Stimulated activated CD4-positive, alpha-beta T cell treated with anti-CD3 and anti-CD28 coated beads, Interleukin-12 subunit alpha, Interleukin-12 subunit beta, amount 100 ng/mL, for 24 hours (primary cell): ENCODE results near the gene CDC42BPG.

Experiments used
- DNase-seq, 2 experiments: peaks; one replicate each; pipeline ENCODE4 v3.0.0-alpha.2; 2020; ENCODE audit warnings: low read depth in 2 of 2

The CDC42BPG gene

DNA sequence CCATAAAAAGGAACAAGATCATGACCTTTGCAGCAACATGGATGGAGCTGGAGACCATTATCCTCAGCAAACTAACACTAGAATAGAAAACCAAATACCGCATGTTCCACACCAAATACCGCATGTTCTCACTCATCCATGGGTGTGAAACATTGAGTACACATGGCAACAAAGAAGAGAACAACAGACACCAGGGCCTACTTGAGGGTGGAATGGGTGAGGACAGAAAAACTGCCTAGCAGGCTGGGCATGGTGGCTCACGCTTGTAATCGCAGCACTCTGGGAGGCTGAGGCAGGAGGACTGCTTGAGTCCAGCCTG is 21.7 kb upstream of the CDC42BPG start:
- no peak for DNase-seq

DNA sequence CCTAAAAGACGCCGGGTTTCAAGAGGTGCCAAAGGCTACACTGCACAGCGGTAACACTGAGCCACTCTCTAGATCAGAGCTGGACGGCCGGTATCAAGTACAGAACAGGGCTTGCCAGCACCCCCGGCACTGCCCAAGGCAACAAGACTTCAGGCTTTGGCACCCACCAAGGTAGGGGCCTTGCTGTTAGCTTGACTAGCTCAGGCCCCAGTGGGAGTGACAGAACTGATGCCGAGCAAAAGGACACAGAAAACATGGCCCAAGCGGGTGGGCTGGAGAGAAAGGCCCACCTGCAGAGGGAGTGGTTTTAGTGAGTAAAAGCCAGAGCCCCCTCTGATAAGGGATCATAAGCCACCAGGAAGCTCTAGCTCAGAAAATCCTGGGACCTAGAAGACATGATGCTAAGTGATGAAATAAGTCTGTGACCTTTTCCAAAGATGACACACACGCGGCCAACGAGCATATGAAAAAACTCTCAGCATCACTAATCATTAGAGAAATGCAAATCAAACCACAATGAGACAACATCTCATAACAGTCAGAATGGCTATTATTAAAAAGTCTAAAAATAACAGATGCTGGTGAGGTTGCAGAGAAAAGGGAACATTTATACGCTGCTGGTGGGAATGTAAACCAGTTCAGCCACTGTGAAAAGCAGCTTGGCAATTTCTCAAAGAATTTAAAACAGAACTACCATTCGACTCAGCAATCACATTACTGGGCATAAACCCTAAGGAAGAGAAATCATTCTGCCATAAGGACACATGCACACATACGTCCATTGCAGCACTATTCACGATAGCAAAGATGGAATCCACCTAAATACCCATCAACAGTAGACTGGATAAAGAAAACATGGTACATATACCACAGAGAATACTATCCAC is 21.1 kb upstream of the CDC42BPG start:
- no peak for DNase-seq

DNA sequence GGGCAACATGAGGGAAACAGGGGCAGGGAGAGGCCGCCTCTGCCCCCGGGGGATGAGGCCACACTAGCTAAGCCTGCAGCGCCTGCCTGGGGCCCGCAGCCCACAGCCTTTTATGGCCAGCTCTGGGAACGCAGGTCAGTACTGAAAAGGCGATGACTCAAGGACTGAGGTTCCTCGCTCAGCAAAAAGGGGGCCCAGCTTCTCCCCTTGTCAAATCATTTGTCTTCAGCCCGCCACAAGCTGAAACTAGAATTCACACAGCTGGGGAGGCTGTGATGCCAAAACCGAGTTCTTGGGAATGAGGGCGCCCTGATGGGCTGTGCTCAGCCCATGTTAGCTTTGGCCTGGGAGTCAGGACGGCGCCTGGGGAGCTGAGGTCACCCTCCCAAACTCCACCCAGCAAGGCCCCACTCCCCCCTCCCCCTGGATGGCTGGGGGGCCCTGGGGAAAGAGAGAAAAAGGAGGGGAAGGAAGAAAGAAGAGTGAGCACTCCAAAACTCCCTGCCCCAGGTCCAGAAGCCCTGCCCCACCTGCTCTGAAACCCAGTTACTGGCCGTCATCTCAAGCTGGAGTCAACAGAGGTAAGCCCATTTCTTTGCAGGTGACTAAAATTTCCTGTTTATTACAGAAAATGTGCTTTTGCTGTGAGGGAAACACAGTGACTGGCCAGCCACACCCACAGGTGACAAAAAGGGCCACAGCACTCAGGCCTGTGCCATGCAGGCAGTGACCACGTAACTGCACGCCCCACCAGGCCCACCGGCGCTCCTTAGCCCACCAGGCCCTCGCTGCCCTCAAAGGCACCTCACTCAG is 20.2 kb upstream of the CDC42BPG start:
- peak in 1 of 2 experiments; percentile 64 for DNase-seq

DNA sequence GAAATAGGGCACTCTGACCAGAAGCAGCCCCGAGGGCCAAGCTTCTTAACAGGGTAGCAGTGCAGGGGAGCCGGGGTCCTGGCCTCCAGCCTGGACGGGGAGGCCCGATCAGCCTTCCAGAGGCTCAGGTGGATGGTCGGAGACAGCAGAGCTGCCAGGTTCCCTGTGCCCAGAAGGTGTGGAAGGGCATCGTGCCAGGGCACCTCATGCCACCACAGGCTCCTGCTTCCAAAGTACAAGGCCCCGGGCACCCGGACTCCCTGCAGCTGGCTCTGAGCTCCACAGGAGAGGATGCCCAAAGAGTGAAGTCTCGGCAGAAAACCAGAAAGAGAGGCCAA is 19.7 kb upstream of the CDC42BPG start:
- DNase-seq, result no peak

DNA sequence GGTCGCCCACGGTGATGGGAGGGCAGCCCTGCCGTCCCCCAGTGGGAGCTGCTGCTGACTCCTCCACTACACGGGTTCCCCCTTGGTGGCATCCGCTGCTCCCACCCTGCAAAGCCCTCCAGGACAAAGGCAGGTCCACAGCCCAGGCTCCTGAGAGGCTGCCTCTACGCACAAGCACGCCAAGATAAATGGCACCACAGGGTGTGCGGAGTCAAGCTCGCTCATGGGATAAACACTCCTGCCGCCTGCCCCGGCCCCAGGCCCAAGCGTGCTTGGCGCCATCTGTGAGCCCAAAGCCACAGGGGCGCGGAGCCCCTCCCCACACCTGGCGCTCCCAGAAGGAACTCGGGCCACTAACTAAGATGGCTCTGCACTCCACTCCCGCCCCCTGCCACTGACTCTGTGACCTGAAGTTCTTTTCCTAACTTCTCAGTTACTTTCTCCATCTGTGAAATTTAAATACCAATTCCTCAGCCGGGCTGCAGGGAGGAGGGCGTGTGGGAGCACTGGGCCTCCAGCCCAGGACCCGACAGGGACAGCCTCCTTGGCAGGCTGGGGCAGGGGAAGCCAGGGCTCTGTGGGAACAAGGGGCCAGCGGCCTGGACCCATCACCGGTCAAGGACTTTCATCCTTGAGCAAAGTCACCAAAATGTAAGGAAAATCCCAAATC is 19.1 kb upstream of the CDC42BPG start:
- no peak for DNase-seq

DNA sequence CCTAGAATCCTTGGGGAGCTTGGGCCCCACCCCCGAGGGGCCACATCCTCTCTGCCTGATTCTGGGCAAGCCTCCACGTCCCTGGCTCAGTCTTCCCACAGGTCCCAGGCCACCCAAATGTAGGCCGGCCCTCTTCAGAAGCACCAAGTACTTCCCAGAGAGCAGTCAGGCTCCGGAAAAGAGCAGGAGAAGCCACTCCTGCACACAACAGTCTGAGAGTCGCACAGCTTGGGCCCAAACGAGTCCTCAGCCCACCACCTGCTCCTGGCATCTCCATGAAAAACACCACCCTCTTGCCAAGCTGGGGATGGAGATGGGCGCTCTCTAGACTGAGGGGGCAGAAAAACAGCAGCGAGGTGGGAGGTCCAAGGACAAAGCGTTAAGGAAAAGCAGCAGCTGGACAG is 18.5 kb upstream of the CDC42BPG start:
- DNase-seq, result no peak

DNA sequence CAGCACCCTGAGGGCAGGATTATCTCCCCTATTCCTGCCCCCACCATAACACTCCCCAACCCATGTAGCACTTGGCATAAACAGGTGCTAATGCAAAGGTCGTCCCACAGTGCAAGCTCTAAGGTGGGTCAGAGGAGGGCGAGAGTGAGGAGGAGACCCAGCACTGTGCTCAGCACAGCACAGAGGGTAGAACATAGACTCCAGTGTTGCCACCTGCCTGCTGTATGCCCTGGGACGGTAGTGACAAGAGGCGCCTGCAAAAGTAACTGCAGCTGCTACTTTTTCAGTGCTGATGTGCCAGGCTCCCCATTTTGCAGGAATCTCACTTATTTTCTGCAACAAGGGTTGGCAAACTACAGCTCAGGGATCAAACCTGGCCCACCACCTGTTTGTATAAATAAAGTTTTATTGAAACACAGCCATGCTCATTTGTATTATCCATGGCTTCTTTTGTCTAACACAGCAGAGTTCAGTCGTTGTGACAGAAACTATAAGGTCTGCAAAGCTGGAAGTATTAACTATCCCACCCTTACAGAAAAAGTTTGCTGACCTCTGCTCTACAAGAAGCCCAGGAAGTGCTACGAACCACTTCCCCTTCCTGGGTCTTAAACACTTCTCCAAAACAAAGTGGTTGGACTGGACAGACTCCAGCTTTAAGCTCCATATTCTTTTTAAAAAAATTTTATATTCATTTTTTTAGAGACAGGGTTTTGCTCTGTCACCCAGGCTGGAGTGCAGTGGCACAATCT is 16.9 kb upstream of the CDC42BPG start:
- no peak for DNase-seq

DNA sequence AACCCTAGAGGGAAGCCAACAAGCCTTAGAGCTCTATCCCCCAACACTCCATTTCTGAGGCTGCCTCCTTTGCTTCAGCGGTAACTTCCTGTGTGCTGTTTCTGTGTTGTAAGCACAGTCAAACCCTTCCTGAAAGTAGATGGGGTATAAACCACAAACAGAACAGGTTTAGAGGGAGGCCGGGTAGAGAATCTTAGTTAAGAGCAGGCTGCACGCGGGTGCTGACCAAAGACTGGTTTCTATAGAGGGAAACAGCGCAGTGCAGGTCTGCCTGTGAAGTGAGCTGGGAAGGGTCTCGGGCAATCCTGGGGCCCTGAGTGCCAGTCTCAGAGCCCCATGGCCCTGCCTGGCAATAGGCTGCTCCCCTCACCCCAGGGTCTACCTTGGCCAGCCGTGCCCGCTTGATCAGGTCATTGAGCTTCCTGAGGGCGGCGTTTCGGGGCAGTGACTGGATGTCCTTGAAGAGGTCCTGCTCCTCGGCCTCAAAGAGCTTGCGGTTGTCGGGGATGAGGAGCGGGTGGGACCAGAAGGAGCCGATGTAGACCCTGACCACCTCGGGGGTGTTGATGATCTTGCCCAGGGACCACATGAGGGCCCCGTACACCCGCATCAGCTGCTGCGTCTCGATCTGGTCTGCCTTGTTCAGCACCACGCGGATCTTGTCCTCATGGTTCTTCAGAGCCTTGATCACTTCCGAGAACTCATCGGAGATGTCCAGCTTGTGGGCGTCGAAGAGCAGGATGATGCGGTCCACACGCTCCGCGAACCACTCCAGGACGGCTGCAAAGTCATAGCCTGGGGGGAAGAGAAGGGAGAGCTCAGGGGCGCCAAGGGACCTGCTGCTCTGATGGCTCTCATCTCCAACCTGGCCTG is 15.3 kb upstream of the CDC42BPG start:
- peak in 1 of 2 experiments; percentile 60 for DNase-seq

DNA sequence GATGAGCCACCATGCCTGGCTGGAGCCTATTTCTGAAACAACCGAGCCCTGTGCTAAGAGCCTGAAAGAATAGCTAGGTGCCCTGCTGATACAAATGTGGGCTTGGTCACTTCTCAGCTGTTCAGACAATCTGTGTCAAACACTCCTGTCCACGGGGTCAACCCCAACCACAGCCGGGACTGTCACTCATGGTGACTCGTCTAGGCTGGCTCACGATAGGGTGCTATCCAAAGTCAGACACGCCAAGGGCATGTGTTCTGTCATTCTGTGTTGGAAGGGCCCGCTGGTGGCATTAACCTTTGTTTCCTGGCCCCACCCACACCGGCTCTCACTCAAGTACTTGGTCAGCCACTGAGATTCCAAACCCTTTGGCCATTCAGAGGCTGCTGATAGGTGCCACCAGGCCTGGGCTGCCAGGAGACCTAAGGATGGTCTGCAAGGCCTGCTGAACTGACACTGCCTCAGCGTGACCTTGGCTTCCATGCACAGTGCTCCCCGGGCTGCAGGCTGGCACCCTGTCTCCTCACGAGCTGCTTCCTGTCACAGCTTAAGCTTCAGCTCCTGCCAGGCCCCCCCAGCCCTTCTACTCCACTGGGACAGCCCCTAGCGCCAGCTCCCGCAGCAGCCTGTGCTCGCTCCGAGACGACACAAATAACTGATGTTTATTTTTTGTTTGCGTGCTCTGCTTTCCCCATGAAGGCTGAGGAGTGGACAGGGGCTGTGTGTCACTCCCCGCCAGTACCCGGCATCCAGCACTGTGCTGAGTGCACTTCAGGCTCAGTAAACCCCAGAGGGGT is 14.2 kb upstream of the CDC42BPG start:
- DNase-seq, result no peak

DNA sequence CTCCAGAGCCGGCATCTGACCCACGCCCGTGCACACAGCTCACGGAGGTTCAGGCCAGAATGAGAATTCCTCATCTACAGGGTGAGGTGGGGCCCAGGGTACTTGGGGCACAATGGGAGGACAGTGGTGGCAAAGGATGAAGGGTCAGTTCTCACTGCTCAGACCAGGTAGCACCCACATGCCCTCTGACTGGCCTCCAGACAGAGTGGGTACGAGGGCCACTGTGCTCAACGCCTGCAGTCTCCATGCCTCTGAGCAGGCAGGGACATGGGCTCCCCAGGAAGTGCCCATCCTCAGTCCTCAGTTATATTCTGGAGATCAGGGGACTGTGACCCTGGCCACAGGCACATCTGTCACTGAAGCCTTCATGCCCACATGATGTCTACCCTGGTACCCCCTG is 13.0 kb upstream of the CDC42BPG start:
- DNase-seq, result no peak

DNA sequence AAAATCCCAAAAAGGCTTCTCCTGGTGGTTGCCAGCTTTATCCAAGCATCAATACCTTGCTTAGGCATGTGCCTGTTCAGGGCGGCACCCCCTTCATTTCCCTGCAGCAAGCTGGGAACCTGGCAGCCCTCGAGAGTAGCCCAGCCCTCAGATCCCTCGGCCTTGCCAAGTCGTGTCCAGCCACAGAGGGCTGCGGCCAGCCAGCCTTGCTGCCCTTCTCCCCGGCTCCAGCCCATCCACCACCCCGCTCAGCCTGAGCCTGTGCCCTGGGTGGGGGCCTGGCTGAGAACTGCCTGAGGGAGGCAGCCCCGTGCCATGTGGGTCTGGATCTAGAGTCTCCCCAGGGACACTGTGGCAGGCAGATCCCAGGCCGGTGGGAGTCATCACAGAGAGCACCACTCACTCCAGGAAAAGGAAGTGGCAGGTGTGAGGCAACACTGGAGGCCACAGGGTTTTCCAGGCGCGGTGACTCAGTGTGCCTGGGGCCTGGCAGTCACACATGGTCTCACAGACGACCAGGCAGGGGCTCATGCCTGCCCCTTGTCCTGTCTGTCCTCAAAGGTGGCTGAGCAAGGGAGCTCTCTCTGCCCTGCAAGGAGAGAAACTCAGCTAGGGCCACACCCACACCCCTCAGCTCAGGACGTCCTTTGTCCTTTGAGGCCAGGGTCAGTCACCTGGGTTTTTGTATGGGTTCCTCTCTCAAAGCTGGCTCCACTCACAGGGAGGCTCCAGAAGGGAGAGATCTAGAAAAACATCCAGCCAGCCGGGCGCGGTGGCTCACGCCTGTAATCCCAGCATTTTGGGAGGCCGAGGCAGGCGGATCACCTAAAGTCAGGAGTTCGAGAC is 12.2 kb upstream of the CDC42BPG start:
- peak in 1 of 2 experiments; percentile 75 for DNase-seq

DNA sequence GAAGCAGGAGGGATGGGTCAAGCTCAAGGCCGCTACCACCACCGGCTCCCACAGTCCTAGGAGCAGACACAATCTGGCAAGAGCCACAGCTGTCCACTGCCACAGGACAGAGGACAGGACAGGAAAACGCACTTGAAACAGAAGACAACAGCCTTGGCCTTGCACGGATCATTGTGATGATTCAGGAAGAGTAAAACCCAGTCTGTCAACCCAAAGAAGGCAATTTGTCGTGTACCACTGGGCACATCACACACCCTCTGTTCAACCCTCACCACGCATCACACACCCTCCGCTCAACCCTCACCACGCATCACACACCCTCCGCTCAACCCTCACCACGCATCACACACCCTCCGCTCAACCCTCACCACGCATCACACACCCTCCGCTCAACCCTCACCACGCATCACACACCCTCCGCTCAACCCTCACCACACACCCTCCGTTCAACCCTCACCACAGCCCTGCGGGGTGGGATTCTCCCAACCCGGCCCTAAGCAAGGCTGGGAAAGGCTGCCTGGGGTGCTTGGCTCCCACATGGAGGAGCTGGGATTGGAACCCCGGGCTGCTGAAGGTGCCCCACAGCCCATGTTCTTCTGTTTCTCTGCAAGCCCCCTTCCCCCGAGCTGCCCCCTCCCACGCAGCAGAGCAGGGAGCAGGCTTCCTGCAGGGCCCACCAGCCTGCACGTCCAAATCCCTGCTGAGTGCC is 11.3 kb upstream of the CDC42BPG start:
- DNase-seq, result no peak

DNA sequence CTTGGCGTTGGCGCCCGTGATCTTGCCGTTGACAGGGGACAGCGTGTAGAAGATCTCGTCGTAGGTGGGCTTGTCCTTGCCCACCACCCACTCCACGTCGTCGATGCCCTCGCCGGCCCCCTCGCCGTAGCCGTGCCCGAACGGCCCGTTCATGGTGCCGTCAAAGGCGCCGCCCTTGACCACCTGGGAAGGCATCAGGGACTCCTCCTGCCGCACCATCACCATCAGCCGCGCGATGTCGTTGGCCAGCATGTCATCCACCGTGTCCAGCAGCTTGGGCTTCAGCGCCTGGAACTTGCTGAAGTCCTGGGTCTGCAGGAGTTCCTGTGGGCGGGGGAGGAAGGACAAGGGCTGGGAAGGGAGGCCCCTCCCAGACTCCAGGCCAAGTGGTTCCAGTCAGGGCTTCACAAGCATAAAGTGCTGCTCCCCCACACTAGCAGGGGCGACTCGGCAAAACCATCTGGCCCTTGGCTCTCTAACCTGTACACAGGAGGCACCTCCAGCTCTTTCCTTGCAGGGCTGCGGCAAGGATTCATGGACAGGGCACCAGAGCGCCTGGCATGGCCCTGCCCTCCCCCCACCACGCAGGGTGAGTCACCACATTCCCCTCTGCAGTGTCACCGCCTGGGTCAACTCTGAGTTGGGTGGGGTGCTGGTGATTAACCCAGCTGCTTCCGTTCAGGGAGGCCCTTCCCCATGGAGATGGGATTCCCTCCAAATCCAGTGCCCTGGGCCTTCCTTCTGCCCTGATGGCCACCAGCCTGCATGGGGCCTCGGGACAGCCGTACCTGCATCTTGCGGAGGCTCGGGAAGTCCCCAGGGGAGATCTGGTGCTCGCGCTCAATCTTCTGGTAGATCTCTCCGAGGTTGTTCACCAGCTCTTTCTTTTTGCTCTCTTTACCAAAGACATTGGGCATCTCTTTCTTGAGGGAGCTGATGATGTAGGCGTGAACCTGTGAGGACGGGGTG is 10.4 kb upstream of the CDC42BPG start:
- DNase-seq, result no peak

DNA sequence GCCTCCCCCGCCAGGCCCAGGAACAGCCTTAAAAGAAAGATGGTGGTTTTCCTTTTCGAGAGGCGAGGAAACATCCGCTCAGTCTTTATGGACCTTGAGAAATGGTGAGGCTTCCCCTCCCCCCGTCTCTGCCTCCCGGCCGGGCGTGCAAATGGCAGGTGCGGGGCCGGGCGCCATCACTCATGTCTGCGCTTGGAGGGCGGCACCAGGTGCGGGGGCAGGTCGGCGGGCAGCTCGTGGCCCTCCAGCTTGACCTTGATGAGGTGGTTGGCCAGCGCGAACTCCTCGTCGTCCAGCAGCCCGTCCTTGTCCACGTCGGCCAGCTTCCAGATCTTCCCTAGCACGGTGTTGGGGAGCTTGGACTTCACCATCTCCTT is 9.7 kb upstream of the CDC42BPG start:
- DNase-seq, result no peak

DNA sequence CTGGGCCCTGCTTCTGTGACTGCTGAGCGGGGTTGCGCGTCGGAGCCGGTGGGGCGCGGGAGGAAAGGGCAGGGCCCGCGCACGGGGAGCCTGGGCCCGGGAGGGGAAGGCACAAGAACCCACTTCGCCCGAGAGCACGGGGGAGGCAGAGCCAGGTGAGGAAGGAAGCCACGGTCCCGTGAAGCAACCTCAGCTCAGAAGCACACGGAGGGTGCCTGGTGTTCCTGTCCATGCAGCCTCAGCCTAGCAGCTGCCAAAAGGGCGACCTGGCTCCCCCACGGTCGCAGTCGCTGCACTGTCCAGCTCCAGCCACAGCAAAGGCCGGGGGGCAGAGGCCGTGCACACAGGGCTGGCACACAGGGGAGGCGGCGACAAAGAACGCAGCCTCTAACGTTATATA is 9.3 kb upstream of the CDC42BPG start:
- no peak for DNase-seq

DNA sequence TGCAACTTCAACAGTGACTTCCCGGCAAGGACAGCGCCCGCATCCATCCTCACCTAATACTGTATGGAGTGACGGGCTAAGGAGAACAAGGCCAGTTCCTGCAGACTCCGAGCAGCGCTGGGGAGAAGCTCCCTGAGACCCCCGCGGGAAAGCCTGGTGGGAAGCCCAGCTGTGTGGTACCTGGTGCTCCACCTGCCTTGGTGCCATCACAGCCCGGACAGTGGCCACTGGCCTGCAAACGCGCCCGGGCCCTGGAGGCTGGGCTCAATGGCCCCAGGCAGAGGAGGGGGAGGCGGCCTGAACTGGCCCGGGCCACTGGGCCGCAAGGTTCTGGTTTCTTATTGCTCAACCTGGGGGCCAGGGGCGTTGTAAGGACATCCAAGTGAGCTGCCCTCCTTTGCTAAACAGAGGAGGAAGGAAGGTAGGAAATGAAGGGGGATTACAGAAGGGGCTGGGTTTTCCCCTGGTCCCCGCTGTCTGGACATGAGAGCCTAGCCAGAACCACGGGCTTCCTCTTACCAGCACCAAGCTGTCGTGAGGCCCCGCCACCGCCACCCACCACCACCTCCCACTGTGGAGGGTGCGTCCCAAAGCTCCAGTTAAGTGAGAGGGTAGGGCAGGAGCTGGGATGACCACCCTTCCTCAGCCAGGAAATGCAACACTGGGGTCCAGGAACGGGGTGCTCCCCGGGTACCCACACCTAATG is 8.5 kb upstream of the CDC42BPG start:
- DNase-seq, result no peak

DNA sequence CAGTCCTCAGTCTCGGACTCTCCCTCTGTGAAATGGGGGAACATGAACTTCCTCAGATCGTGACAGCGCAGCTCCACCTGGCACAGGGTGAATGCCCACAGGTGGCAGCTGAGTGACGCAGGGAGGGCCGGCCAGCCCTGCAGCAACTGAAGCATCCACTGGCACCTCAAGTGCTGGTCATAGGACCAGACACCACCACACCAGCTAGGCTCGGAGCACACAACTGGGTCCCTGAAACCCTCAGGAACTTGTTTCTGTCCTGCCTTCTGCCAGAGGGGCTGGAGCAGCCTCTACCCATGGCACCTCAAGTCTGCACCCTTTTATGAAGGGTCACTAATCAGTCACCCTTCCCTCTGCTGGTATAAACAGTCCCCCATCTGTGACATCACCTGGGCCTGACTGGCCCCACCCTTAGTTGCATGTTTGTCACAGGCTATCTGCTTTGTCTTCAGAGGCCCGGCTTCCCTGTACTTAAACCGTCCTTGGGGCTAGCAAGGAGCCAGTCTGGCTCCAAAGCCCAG is 7.4 kb upstream of the CDC42BPG start:
- DNase-seq, result no peak
